Lower leg skin (tissue), 3 donors: ENCODE data around the gene PIP4K2A.

Experiments used
- CTCF ChIP-seq, 3 donors: fragments of 450-650 bp; IDR thresholded peaks; one replicate each; pipeline ENCODE4 v1.5.1; 2016; ENCODE audit warnings: antibody characterized with exemption in 3 of 3, mild to moderate bottlenecking in 3 of 3, moderate library complexity in 2 of 3
- POLR2A ChIP-seq, 2 donors: fragments of 450-650 bp; IDR thresholded peaks; one replicate each; pipeline ENCODE4 v1.6.1; 2016 to 2017; ENCODE audit warnings: antibody characterized with exemption in 2 of 2, mild to moderate bottlenecking in 1 of 2, moderate library complexity in 1 of 2

DNA sequence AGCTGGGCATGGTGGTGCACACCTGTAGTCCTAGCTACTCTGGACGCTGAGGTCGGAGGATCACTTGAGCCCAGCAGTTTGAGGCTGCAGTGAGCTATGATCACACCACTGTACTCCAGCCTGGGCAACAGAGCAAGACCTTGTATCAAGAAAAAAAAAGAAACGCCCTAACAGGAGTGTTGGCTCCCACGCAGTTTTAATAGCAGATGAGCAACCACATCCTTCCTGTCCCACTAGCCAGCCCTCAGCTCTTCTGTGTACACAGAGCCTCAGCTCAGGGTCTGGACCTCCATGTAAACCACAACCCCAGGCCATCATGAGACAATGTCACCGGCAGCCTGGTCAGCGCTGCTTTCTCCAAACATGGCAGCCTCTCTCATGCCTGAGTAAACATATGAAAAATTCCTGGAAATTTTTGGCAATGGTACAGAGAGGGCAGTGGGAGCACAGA, 108.2 kb downstream of the PIP4K2A start:
- no peak for TF ChIP-seq CTCF (IDR thresholded peaks at IDR 0.05)
- TF ChIP-seq POLR2A (IDR thresholded peaks at IDR 0.05), result no peak
